Parathyroid adenoma (tissue), 2 donors: ENCODE data around the gene ARHGEF37.

ENCODE experiments used
- H2AFZ ChIP-seq: fragments of 300-600 bp; sonication (generic); one replicate; pipeline ENCODE4 v1.7.0; 2017; ENCODE audit warnings: antibody characterized with exemption, mild to moderate bottlenecking
- H3K27ac ChIP-seq: fragments of 300-600 bp; sonication (generic); one replicate; pipeline ENCODE4 v1.7.0; 2017
- H3K27me3 ChIP-seq: fragments of 300-600 bp; sonication (generic); one replicate; pipeline ENCODE4 v1.7.0; 2017; ENCODE audit warnings: low read length; ENCODE audit not compliant: control insufficient read depth, insufficient read depth
- H3K36me3 ChIP-seq: fragments of 300-600 bp; sonication (generic); one replicate; pipeline ENCODE4 v1.7.0; 2017; ENCODE audit warnings: low read length; ENCODE audit not compliant: control insufficient read depth, insufficient read depth
- H3K4me1 ChIP-seq: fragments of 300-600 bp; sonication (generic); one replicate; pipeline ENCODE4 v1.7.0; 2017; ENCODE audit warnings: control low read depth
- H3K4me2 ChIP-seq: fragments of 300-600 bp; sonication (generic); one replicate; pipeline ENCODE4 v1.7.0; 2017; ENCODE audit warnings: low read length
- H3K4me3 ChIP-seq: fragments of 300-600 bp; sonication (generic); one replicate; pipeline ENCODE4 v1.7.0; 2017; ENCODE audit warnings: low read depth, low read length
- H3K79me2 ChIP-seq: fragments of 300-600 bp; sonication (generic); one replicate; pipeline ENCODE4 v1.7.0; 2017; ENCODE audit warnings: control low read depth
- H3K9ac ChIP-seq: fragments of 300-600 bp; sonication (generic); one replicate; pipeline ENCODE4 v1.7.0; 2017; ENCODE audit warnings: mild to moderate bottlenecking
- H3K9me3 ChIP-seq: fragments of 300-600 bp; sonication (generic); one replicate; pipeline ENCODE4 v1.7.0; 2017; ENCODE audit warnings: low read length; ENCODE audit not compliant: control insufficient read depth
- CTCF ChIP-seq: fragments of 300-600 bp; sonication (generic); IDR thresholded peaks from one replicate; pipeline ENCODE4 v1.7.0; 2017; ENCODE audit warnings: antibody characterized with exemption, mild to moderate bottlenecking
- donor health status: primary hyperparathyroidism.

Gene ARHGEF37

GRCh38 chr5:149605354-149605997, 24.2 kb downstream of the ARHGEF37 start:
- Histone ChIP-seq H3K4me3 (no peak overlapping the region), H3K4me1 (no peaks in the 10 kb centered on the region), H3K79me2 (peaks cover 5% of the 10 kb centered on the region), H3K9ac (no peak overlapping the region), H3K9me3 (no peaks in the 10 kb centered on the region), H3K4me2 (no peak overlapping the region), H2AFZ (no peak overlapping the region), H3K27ac (no peak overlapping the region), H3K36me3 (peaks cover 4% of the 10 kb centered on the region), H3K27me3 (no peaks in the 10 kb centered on the region)
- no peak for TF ChIP-seq CTCF

- no peaks in the 10 kb centered on the region for H3K27me3 ChIP-seq
- no peak overlapping the region for H3K27ac ChIP-seq
- no peak overlapping the region for H3K4me3 ChIP-seq
- no peak for TF ChIP-seq CTCF
- no peak overlapping the region for H2AFZ ChIP-seq
- peaks cover 4% of the 10 kb centered on the region for H3K36me3 ChIP-seq
- H3K9me3 ChIP-seq = no peaks in the 10 kb centered on the region
- peaks cover 5% of the 10 kb centered on the region for H3K79me2 ChIP-seq
- no peak overlapping the region for H3K9ac ChIP-seq
- no peak overlapping the region for H3K4me2 ChIP-seq
- H3K4me1 ChIP-seq = no peaks in the 10 kb centered on the region
Measured at GRCh38 chr5:149605998-149606724, 24.9 kb downstream of the ARHGEF37 start.

- Histone ChIP-seq H3K79me2 (no peaks in the 10 kb centered on the region), H3K4me3 (no peak overlapping the region), H3K36me3 (peaks cover 4% of the 10 kb centered on the region), H3K27ac (no peak overlapping the region), H3K9ac (no peak overlapping the region), H3K9me3 (no peaks in the 10 kb centered on the region), H3K4me2 (no peak overlapping the region), H3K4me1 (no peaks in the 10 kb centered on the region), H2AFZ (no peak overlapping the region), H3K27me3 (no peaks in the 10 kb centered on the region)
- no peak for TF ChIP-seq CTCF
Measured at GRCh38 chr5:149608936-149609545, 27.7 kb downstream of the ARHGEF37 start.

GRCh38 chr5:149609640-149610219, 28.4 kb downstream of the ARHGEF37 start:
- Histone ChIP-seq H3K4me2 (no peak overlapping the region), H3K9me3 (no peaks in the 10 kb centered on the region), H2AFZ (no peak overlapping the region), H3K27me3 (no peaks in the 10 kb centered on the region), H3K79me2 (no peaks in the 10 kb centered on the region), H3K9ac (no peak overlapping the region), H3K4me3 (no peak overlapping the region), H3K4me1 (no peaks in the 10 kb centered on the region), H3K27ac (no peak overlapping the region), H3K36me3 (peaks cover 4% of the 10 kb centered on the region)
- no peak for TF ChIP-seq CTCF
